ENCODE data around the gene CDHR5.

- TF ChIP-seq CTCF (IDR thresholded peaks at IDR 0.05; ENCODE audit: insufficient read depth, low read length, poor library complexity, severe bottlenecking), result no peak
- no peak for TF ChIP-seq EZH2phosphoT487 (conservative IDR thresholded peaks at IDR 0.05; ENCODE audit: low read length)
These were observed 38.1 kb downstream of the CDHR5 start for GRCh38 chr11:586376-587316.

All from SU-DHL-6 (cell line).